Inflammatory macrophage treated with lipopolysaccharide for 4 hours (primary cell): ENCODE data around the gene RMP24.
A peak's percentile ranks its signal among the peaks of the same experiment; 100 is the strongest.
"Not testable (repeated sequence)": the region's sequence is repeated elsewhere in the genome, so short reads cannot be mapped to it uniquely, and the experiment has no call there.

Experiments
- DNase-seq: peaks from one replicate; pipeline ENCODE4 v3.0.0-alpha.2; 2020

The RMP24 gene

DNA sequence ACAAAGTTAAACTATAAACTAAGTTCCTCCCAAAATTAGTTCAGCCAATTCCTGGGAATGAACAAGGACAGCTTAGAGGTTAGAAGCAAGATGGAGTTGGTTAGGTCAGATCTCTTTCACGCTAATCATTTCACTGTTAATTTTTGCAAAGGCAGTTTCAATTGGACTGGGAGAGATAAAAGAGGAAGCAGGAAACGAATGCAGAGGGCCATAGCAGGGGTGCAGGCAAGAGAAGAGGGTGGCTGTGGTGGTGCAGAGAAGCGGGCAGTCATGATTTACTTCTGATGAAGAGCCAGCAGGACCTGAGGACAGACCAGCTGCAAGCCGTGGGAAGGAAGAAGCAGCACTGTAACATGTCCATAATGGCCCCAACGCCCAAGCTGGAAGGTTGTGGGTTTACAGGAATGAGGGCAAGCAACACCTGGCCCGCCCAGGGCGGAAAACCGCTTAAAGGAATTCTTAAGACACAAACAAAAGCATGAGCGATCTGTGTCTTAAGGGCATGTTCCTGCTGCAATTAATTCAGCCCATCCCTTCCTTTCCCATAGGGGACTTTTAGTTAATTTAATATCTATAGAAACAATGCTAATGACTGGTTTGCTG is 4.1 kb upstream of the RMP24 start:
- no peak for DNase-seq

DNA sequence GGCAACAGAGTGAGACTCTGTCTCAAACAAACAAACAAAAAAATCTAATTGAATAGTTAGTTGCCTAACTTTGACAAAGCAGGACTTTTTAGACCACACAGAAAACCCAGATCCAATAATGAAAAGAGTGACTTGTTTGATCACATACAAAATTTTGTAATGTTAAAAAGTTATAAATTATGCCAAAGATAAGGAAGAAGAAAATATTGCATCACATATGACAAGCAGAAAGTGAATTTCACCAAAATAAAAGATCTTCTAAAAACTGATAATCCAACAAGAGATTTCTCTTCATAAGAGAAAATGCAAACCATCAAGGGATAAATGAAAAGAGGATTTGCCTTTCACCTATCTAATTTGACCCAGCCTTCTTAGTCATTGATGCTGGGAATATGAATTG is 2.8 kb upstream of the RMP24 start:
- peak; percentile 15 for DNase-seq

DNA sequence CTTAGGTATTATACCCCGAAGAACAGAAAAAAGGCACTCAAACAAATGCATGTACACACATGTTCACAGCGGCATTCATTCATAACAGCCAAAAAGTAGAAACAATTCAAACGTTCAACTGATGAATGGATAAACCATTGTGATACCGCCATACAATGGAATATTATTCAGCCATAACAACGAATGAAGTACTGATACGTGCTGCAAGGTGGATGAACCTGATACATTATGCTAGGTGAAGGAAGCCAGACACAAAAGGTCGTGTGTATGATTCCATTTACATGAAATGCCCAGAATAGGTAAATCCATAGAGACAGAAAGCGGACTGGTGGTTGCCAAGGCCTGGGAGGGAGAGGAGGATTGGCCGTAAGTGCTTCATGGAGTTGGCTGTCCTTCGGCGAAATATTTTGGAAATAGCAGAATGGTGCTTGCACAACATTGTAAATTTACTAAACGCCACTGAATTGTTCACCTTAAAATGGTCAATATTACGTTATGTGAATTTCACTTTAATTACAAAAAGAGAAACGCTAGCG is 750 bp upstream of the RMP24 start:
- DNase-seq, result no peak

- no peak for DNase-seq
Observed at GRCh38 chr18:35973650-35974049, 1.2 kb downstream of the RMP24 start.

DNA sequence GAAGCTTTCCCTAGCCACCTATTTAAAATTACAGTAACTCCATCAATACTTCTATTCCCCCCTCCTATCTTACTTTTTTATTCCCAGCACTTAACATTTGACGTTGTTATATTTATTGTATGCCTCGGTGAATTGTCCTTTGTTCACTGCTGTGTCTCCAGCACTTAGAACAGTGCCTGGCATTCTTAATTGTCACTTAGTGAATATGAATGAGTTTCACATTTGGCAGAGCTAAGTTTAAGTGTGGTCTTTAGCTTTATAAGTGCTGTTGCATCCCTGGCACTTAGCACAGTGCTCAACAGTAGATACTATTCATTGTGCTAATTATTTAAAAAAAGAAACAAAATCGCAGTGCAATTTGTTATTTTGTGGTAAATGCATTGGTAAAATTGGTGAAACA is 1.7 kb downstream of the RMP24 start:
- DNase-seq, result no peak

- DNase-seq, result no peak
Observed at GRCh38 chr18:35979112-35979511, 6.6 kb downstream of the RMP24 start.

GRCh38 chr18:35982409-35983114 is 10.1 kb downstream of the RMP24 start:
- DNase-seq, result no peak

GRCh38 chr18:35983147-35983546 is 10.7 kb downstream of the RMP24 start:
- DNase-seq, result no peak

GRCh38 chr18:35983818-35984217 is 11.3 kb downstream of the RMP24 start:
- no peak for DNase-seq

- no peak for DNase-seq
Observed at GRCh38 chr18:35991696-35992095, 19.2 kb downstream of the RMP24 start.

- no peak for DNase-seq
Observed at GRCh38 chr18:35993013-35993412, 20.5 kb downstream of the RMP24 start.

- DNase-seq, result peak; percentile 3
Observed at GRCh38 chr18:35998967-35999366, 26.5 kb downstream of the RMP24 start.

DNA sequence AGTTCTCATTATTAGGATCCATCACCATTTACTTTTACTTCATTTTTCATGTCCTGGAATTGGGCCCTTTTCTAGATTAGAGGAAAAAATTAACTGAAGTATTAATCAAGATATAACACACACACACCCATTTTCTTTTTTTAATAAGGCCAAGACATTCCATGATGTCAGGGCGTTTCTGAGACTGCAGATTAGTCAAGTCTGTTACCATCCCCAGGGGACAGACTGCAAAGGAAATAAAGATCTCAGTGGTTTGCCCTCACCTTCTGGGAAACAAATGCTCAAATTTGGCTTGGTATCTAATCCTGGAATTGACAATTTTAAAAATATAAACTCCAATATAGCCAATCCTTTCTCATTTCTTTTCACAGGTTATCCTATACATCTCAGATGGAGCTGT is 27.4 kb downstream of the RMP24 start:
- DNase-seq, result no peak

DNA sequence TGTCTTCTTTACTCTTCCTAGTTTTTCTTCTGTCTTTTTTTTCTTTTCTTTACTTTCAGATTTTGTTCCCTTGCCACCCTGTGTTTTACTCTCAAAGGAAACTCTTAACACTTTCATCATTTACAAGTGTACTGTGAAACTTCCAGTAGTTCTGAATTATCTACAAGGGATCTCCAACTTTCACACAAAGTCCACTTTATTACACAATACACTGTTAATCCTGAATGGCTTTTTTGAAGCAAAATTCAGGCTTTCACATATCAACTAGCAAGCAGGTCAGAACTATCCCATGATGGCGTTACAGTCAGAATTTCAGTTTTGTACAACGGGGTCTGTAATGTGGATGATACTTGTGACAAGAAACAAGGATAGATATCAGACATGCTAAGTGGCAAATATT is 34.5 kb downstream of the RMP24 start:
- no peak for DNase-seq

- DNase-seq, result no peak
Observed at GRCh38 chr18:36009214-36009613, 36.7 kb downstream of the RMP24 start.

DNA sequence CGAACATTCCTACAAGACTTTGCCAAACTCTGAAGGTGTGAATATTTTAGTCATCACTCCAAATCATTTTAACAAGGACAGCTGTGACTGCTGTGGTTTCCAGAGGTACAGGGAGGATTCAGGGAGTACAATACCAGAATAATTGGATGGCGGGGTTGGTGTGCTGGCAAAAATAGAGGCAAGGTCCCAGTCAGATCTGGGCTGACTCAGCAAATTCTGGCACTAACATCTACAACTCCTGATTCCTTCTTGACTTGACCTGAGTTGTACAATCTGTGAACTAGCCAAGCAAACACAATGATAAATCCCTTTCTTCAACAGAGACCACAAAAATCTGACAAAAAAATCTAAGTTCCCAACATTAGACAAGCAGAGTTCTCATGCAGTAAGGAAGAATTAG is 40.4 kb downstream of the RMP24 start:
- no peak for DNase-seq

- no peak for DNase-seq
Observed at GRCh38 chr18:36015629-36016028, 43.1 kb downstream of the RMP24 start.

- no peak for DNase-seq
Observed at GRCh38 chr18:36017232-36017631, 44.8 kb downstream of the RMP24 start.

- no peak for DNase-seq
Observed at GRCh38 chr18:36020174-36020711, 47.8 kb downstream of the RMP24 start.

GRCh38 chr18:36023336-36023735 is 50.9 kb downstream of the RMP24 start:
- no peak for DNase-seq

- DNase-seq, result not testable (repeated sequence)
Observed at GRCh38 chr18:36024241-36024640, 51.8 kb downstream of the RMP24 start.

- DNase-seq, result no peak
Observed at GRCh38 chr18:36025025-36025424, 52.5 kb downstream of the RMP24 start.

DNA sequence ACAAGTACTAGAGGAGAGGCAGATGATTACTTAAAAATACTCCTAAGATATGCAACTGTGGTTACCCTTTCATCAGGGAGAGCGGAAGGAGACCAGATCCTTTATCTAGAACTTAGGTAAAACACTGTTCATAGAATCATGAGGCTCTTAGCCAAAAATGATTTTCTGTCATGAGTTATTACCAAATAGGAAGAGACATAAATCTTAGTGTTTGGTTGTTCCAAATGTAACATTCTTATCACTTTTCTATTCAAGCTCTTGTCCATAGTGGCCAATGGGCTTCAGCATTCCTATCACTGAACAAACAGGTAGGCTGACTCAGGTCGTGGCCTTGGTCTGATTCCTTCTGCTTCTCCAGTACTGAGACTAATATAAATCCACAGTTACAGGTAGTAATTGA is 56.4 kb downstream of the RMP24 start:
- DNase-seq, result no peak
